Choroid plexus epithelial cell (primary cell): ENCODE results near the gene ODF4.
"Not testable (repeated sequence)": the region's sequence is repeated elsewhere in the genome, so short reads cannot be mapped to it uniquely, and the experiment has no call there.

ENCODE experiments used
- DNase-seq: peaks from one replicate; pipeline ENCODE4 v3.0.0-alpha.2; 2010; ENCODE audit warnings: low read depth
- H3K4me3 ChIP-seq: 2 replicates; pipeline ENCODE4 v1.5.1; 2011; ENCODE audit warnings: low read depth, mild to moderate bottlenecking, control low read depth, low read length, moderate library complexity
- TF ChIP-seq, protein P1 (sequence below): conservative IDR thresholded peaks from 2 replicates; pipeline ENCODE4 v1.5.1; 2011; ENCODE audit warnings: low read depth, mild to moderate bottlenecking, control low read depth, inconsistent platforms, low read length, moderate library complexity

The ODF4 gene

GRCh38 chr17:8393470-8394231 lies 54.0 kb downstream of the ODF4 start:
- TF ChIP-seq, protein P1, sequence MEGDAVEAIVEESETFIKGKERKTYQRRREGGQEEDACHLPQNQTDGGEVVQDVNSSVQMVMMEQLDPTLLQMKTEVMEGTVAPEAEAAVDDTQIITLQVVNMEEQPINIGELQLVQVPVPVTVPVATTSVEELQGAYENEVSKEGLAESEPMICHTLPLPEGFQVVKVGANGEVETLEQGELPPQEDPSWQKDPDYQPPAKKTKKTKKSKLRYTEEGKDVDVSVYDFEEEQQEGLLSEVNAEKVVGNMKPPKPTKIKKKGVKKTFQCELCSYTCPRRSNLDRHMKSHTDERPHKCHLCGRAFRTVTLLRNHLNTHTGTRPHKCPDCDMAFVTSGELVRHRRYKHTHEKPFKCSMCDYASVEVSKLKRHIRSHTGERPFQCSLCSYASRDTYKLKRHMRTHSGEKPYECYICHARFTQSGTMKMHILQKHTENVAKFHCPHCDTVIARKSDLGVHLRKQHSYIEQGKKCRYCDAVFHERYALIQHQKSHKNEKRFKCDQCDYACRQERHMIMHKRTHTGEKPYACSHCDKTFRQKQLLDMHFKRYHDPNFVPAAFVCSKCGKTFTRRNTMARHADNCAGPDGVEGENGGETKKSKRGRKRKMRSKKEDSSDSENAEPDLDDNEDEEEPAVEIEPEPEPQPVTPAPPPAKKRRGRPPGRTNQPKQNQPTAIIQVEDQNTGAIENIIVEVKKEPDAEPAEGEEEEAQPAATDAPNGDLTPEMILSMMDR = no peak
- no peak for DNase-seq
- H3K4me3 ChIP-seq = no peak overlapping the region

GRCh38 chr17:8394497-8394896 lies 54.9 kb downstream of the ODF4 start:
- not testable (repeated sequence) for H3K4me3 ChIP-seq, DNase-seq
